IPS DF 6.9 (cell line): ENCODE results near the gene SLC12A2.

ENCODE experiments used
- DNase-seq: peaks from one replicate; pipeline ENCODE4 v3.0.0-alpha.2; 2013; ENCODE audit warnings: low read depth, low spot score
- H3K27ac ChIP-seq: one replicate; pipeline ENCODE4 v1.5.1; 2013; ENCODE audit warnings: low read length, control low read depth
- H3K27me3 ChIP-seq: 2 replicates; pipeline ENCODE4 v1.6.1; 2013; ENCODE audit warnings: mild to moderate bottlenecking, low read length; ENCODE audit not compliant: control insufficient read depth, insufficient read depth
- H3K36me3 ChIP-seq: 2 replicates; pipeline ENCODE4 v1.6.1; 2013; ENCODE audit warnings: low read length; ENCODE audit not compliant: control insufficient read depth, insufficient read depth
- H3K4me1 ChIP-seq: 2 replicates; pipeline ENCODE4 v1.6.1; 2013; ENCODE audit warnings: low read length; ENCODE audit not compliant: control insufficient read depth, insufficient read depth
- H3K4me3 ChIP-seq: 2 replicates; pipeline ENCODE4 v1.5.1; 2013; ENCODE audit warnings: mild to moderate bottlenecking, low read length
- H3K9me3 ChIP-seq: 2 replicates; pipeline ENCODE4 v1.6.1; 2013; ENCODE audit warnings: low read length, inconsistent platforms; ENCODE audit not compliant: control insufficient read depth, insufficient read depth
- WGBS: extraction: QIAGEN DNeasy Blood & Tissue Kit; methylation state at CpG from one replicate; pipeline ENCODE4 v1.1.7; 2013; ENCODE audit warnings: mixed read lengths, missing lambda C conversion rate; ENCODE audit not compliant: insufficient read length, insufficient coverage; 5-methylcytosine and 5-hydroxymethylcytosine counted together

SLC12A2 gene

GRCh38 chr5:128158342-128158741 lies 74.8 kb downstream of the SLC12A2 start:
- no peaks in the 10 kb centered on the region for H3K9me3 ChIP-seq
- no peak for DNase-seq
- H3K36me3 ChIP-seq = no peaks in the 10 kb centered on the region
- H3K27me3 ChIP-seq = no peaks in the 10 kb centered on the region
- no peak overlapping the region for H3K4me3 ChIP-seq
- no CpG with 5 or more reads among the region's 3 CpGs for WGBS
- no peaks in the 10 kb centered on the region for H3K4me1 ChIP-seq
- no peak overlapping the region for H3K27ac ChIP-seq

- Histone ChIP-seq H3K9me3 (no peaks in the 10 kb centered on the region), H3K4me1 (no peaks in the 10 kb centered on the region), H3K27me3 (no peaks in the 10 kb centered on the region), H3K36me3 (no peaks in the 10 kb centered on the region), H3K27ac (no peak overlapping the region), H3K4me3 (no peak overlapping the region)
- no CpG with 5 or more reads among the region's 2 CpGs for WGBS
- no peak for DNase-seq
These were observed 80.4 kb downstream of the SLC12A2 start for GRCh38 chr5:128163991-128164390.

DNA sequence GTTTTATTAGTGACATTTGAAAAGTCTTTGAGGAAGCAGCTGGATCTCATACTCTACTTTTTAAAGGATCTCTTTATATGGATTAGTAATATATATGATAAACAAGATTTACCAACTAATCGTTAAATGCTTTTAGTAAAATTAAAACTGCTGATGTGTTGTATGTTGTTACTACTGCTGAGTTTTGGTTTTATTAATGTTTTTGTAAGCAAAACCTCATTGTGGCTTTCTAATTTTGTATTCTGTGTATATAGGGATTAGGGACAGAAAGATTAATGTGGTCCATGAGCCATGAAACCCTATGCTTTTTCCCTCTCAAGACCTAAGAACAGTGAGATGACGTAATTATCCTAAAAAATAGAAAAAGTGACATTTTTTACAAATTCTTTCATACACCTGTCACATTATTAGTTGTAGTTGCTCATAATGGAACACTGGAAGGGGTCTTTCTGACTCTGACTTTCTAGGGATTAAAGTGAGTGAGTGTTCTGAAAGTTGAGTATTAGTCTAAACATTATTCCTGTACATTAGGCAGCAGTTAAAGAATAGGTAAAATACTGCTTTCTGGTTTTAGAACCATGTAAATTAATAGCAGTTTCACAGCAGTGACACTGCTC lies 85.9 kb downstream of the SLC12A2 start:
- no peak for DNase-seq
- Histone ChIP-seq H3K27ac (no peak overlapping the region), H3K4me3 (no peak overlapping the region), H3K36me3 (no peaks in the 10 kb centered on the region), H3K4me1 (no peaks in the 10 kb centered on the region), H3K27me3 (no peaks in the 10 kb centered on the region), H3K9me3 (no peaks in the 10 kb centered on the region)
- no CpG with 5 or more reads among the region's 2 CpGs for WGBS

DNA sequence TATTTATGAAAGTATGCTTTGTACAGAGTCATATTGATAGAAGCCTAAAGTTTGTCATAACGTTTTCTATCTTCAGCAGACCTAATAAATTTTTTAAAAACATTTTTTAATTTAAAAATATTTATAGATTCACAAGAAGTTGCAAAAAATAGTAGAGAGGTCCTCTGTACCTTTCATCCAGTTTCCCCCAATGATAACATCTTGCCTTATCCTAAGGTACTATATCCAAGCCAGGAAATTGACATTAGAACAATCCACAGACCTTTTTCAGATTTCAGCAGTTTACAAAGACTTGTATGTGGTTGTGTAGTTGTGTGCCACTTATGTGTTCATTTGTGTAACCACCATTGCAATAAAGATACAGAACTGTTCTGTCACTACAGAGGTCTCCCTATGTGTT lies 88.5 kb downstream of the SLC12A2 start:
- no CpG with 5 or more reads among the region's 1 CpG for WGBS
- Histone ChIP-seq H3K9me3 (no peaks in the 10 kb centered on the region), H3K27ac (no peak overlapping the region), H3K4me3 (no peak overlapping the region), H3K27me3 (no peaks in the 10 kb centered on the region), H3K4me1 (no peaks in the 10 kb centered on the region), H3K36me3 (no peaks in the 10 kb centered on the region)
- DNase-seq = no peak

GRCh38 chr5:128174951-128175350 lies 91.4 kb downstream of the SLC12A2 start:
- Histone ChIP-seq H3K9me3 (no peaks in the 10 kb centered on the region), H3K36me3 (no peaks in the 10 kb centered on the region), H3K27ac (no peak overlapping the region), H3K4me3 (no peak overlapping the region), H3K27me3 (no peaks in the 10 kb centered on the region), H3K4me1 (no peaks in the 10 kb centered on the region)
- WGBS = no CpG with 5 or more reads among the region's 2 CpGs
- no peak for DNase-seq

- Histone ChIP-seq H3K27ac (no peak overlapping the region), H3K36me3 (no peaks in the 10 kb centered on the region), H3K4me1 (no peaks in the 10 kb centered on the region), H3K9me3 (no peaks in the 10 kb centered on the region), H3K4me3 (no peak overlapping the region), H3K27me3 (no peaks in the 10 kb centered on the region)
- WGBS = no CpG with 5 or more reads among the region's 2 CpGs
- no peak for DNase-seq
These were observed 108.8 kb downstream of the SLC12A2 start for GRCh38 chr5:128192368-128192767.

DNA sequence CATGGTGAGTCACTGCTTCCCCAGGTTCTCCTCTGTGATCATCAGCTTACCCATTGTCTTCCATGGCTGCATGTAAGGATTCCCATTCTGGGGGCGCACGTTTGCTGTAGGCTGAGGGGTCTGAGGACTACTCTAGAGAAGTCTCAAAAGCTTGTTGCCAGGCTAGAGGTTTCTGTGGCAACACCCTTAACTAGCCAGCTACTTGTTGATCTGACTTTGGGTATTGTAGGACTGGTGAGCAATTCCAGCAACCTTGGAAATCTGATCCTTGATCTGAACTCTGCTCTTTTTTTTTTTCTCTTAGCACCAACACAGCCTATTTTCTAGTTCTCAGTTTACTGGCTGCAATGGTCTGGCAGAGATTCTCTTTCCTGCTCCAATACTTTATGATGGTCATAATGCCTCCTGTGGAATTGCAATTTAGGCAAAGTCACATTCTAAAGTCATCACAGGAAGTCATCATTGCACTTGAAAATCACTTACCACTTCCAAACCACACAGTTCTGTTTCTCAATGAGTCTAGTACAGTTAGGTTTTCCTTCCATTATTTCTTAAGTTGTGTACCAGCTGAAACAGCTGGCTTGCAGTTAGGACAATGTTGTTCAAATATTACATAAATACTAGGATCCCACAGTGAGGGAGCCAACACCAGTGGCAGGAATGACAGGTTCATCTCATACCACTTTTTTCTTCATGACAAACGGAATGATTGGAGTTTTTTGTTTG lies 110.3 kb downstream of the SLC12A2 start:
- no CpG with 5 or more reads among the region's 3 CpGs for WGBS
- Histone ChIP-seq H3K4me1 (no peaks in the 10 kb centered on the region), H3K27ac (no peak overlapping the region), H3K9me3 (no peaks in the 10 kb centered on the region), H3K36me3 (no peaks in the 10 kb centered on the region), H3K27me3 (no peaks in the 10 kb centered on the region), H3K4me3 (no peak overlapping the region)
- DNase-seq = no peak

DNA sequence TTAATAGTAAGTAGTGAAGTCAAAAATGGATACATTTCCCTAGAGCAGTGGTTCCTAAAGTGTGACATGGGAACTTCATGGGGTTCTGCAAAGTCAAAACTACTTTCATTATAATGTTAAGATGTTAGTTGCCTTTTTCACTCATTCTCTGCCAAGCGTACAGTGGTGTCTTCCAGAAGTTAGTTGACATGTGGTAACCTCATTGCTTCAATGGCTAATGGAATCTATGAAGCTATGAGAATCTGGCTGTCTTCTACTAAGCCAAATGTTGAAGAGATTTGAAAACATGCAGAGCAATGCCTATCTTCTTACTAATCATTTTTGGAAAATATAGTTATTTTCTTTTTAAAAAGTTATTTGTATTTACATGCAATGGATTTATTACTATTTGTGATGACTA lies 111.8 kb downstream of the SLC12A2 start:
- no CpG with 5 or more reads among the region's 1 CpG for WGBS
- no peak for DNase-seq
- Histone ChIP-seq H3K27ac (no peak overlapping the region), H3K4me1 (no peaks in the 10 kb centered on the region), H3K4me3 (no peak overlapping the region), H3K27me3 (no peaks in the 10 kb centered on the region), H3K9me3 (no peaks in the 10 kb centered on the region), H3K36me3 (no peaks in the 10 kb centered on the region)

- Histone ChIP-seq H3K4me1 (no peaks in the 10 kb centered on the region), H3K9me3 (no peaks in the 10 kb centered on the region), H3K27ac (no peak overlapping the region), H3K27me3 (no peaks in the 10 kb centered on the region), H3K4me3 (no peak overlapping the region), H3K36me3 (no peaks in the 10 kb centered on the region)
- WGBS = no CpG with 5 or more reads among the region's 2 CpGs
- no peak for DNase-seq
These were observed 112.5 kb downstream of the SLC12A2 start for GRCh38 chr5:128196080-128196479.

DNA sequence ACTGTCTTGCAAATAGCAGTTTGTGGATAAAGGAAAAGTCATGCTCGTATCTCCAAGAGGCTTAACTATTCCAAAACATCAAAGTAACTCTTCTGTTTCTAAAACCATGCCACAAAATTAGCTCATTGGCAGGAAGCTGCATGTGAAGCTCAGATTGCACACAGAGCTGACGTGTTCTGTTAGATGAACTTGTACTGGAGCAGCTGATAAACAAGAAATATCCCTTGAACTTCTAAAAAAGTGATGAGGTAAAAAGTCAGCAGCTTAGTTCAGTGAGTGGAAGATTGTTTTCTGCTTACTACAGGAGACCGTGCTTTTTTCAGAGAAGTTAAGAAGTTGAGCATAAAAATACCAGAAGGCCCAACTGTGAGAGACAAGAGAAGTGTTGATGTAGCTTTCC lies 113.2 kb downstream of the SLC12A2 start:
- no peaks in the 10 kb centered on the region for H3K36me3 ChIP-seq
- no CpG with 5 or more reads among the region's 3 CpGs for WGBS
- H3K4me1 ChIP-seq = no peaks in the 10 kb centered on the region
- H3K27me3 ChIP-seq = no peaks in the 10 kb centered on the region
- DNase-seq = no peak
- H3K27ac ChIP-seq = no peak overlapping the region
- H3K9me3 ChIP-seq = no peaks in the 10 kb centered on the region
- no peak overlapping the region for H3K4me3 ChIP-seq
